Femur (tissue), 1 donor: Measurements from ENCODE around the gene KREMEN2.

Experiments used
- DNase-seq: peaks from one replicate; pipeline ENCODE4 v3.0.0-alpha.2; 2017

The KREMEN2 gene

GRCh38 chr16:2966808-2967191, 2.7 kb downstream of the KREMEN2 start:
- no peak for DNase-seq

GRCh38 chr16:2967211-2967631, 3.1 kb downstream of the KREMEN2 start:
- DNase-seq = no peak

GRCh38 chr16:2967721-2968161, 3.7 kb downstream of the KREMEN2 start:
- no peak for DNase-seq

GRCh38 chr16:2968368-2968737, 4.3 kb downstream of the KREMEN2 start:
- DNase-seq = no peak

GRCh38 chr16:2968738-2969544, 4.9 kb downstream of the KREMEN2 start, which contains the start of gene PAQR4:
PAQR4 (plus strand) TSS chr16:2969348; CDS start chr16:2969675, 327 bp downstream.
- peak; percentile 89 for DNase-seq

GRCh38 chr16:2969545-2970521, 5.8 kb downstream of the KREMEN2 start:
- peak; percentile 70 for DNase-seq

GRCh38 chr16:2970563-2970962, 6.5 kb downstream of the KREMEN2 start:
- no peak for DNase-seq

- DNase-seq = no peak
Measured at GRCh38 chr16:2971134-2971984, 7.3 kb downstream of the KREMEN2 start.

- no peak for DNase-seq
Measured at GRCh38 chr16:2971985-2972784, 8.1 kb downstream of the KREMEN2 start.

GRCh38 chr16:2973093-2973492, 9.0 kb downstream of the KREMEN2 start:
- DNase-seq = no peak

GRCh38 chr16:2973605-2974318, 9.7 kb downstream of the KREMEN2 start:
- no peak for DNase-seq

- no peak for DNase-seq
Measured at GRCh38 chr16:2974319-2975056, 10.4 kb downstream of the KREMEN2 start.

GRCh38 chr16:2975161-2975795, 11.2 kb downstream of the KREMEN2 start:
- no peak for DNase-seq

- no peak for DNase-seq
Measured at GRCh38 chr16:2976201-2976600, 12.1 kb downstream of the KREMEN2 start.

- no peak for DNase-seq
Measured at GRCh38 chr16:2976673-2977072, 12.6 kb downstream of the KREMEN2 start.

- no peak for DNase-seq
Measured at GRCh38 chr16:2977440-2977839, 13.4 kb downstream of the KREMEN2 start.

- DNase-seq = no peak
Measured at GRCh38 chr16:2979669-2980226, 15.7 kb downstream of the KREMEN2 start.

- peak; percentile 95 for DNase-seq
Measured at GRCh38 chr16:2980227-2981176, 16.4 kb downstream of the KREMEN2 start, which contains the start of gene PKMYT1. PKMYT1 (minus strand) TSS chr16:2980446; CDS start chr16:2979657, 789 bp downstream.
